Endothelial cell of hepatic sinusoid (primary cell): ENCODE results near the gene SH3PXD2A.
"Not testable (repeated sequence)": the region's sequence is repeated elsewhere in the genome, so short reads cannot be mapped to it uniquely, and the experiment has no call there.

Experiments used
- in situ Hi-C: cut with HindIII; loops from 2 replicates; pipeline ENCODE4 v1.10.0; 2017; ENCODE audit warnings: low sequenced_read_pairs

SH3PXD2A gene

GRCh38 chr10:103778358-103779139, 76.8 kb downstream of the SH3PXD2A start:
- in situ Hi-C loops: no loop called here

GRCh38 chr10:103776878-103777591, 78.3 kb downstream of the SH3PXD2A start:
- in situ Hi-C loops: no loop called here

GRCh38 chr10:103775776-103776175, 79.6 kb downstream of the SH3PXD2A start:
- in situ Hi-C loops: no loop called here

- in situ Hi-C loops: not testable (repeated sequence)
Measured at GRCh38 chr10:103772846-103773245, 82.5 kb downstream of the SH3PXD2A start.

- in situ Hi-C loops: no loop called here
Measured at GRCh38 chr10:103772096-103772845, 83.1 kb downstream of the SH3PXD2A start.

GRCh38 chr10:103770139-103770538, 85.2 kb downstream of the SH3PXD2A start:
- in situ Hi-C loops: no loop called here

- in situ Hi-C loops: no loop called here
Measured at GRCh38 chr10:103769176-103769575, 86.2 kb downstream of the SH3PXD2A start.

- in situ Hi-C loops: no loop called here
Measured at GRCh38 chr10:103768345-103768744, 87.0 kb downstream of the SH3PXD2A start.

- in situ Hi-C loops: no loop called here
Measured at GRCh38 chr10:103767756-103768155, 87.6 kb downstream of the SH3PXD2A start.

- in situ Hi-C loops: no loop called here
Measured at GRCh38 chr10:103766751-103767505, 88.4 kb downstream of the SH3PXD2A start.

GRCh38 chr10:103765981-103766380, 89.4 kb downstream of the SH3PXD2A start:
- in situ Hi-C loops: no loop called here

GRCh38 chr10:103765168-103765567, 90.2 kb downstream of the SH3PXD2A start:
- in situ Hi-C loops: no loop called here

- in situ Hi-C loops: no loop called here
Measured at GRCh38 chr10:103764296-103765088, 90.9 kb downstream of the SH3PXD2A start.

GRCh38 chr10:103763374-103764202, 91.8 kb downstream of the SH3PXD2A start:
- in situ Hi-C loops: no loop called here

- in situ Hi-C loops: no loop called here
Measured at GRCh38 chr10:103762916-103763315, 92.5 kb downstream of the SH3PXD2A start.

GRCh38 chr10:103762162-103762561, 93.2 kb downstream of the SH3PXD2A start:
- in situ Hi-C loops: no loop called here

- in situ Hi-C loops: no loop called here
Measured at GRCh38 chr10:103761075-103761920, 94.1 kb downstream of the SH3PXD2A start.

GRCh38 chr10:103760233-103760632, 95.1 kb downstream of the SH3PXD2A start:
- in situ Hi-C loops: not testable (repeated sequence)
